Left kidney (tissue), 2 donors: ENCODE measurements around the gene IL17C. TPM values are rescaled to one million over a fixed set of nuclear protein-coding genes. Genes with fewer than 3 reads are reported as not detected.

ENCODE experiments used
- DNase-seq: peaks from one replicate; pipeline ENCODE4 v3.0.0-alpha.2; 2013
- polyA plus RNA-seq: library from polyadenylated mRNA; unstranded; fragments of 120-200 nt; gene quantifications from one replicate; pipeline ENCODE4 v1.2.1, GENCODE V29; 2013; ENCODE audit not compliant: insufficient read length

Gene IL17C
- polyA plus RNA-seq, 1 donor = 0.13 TPM

DNA sequence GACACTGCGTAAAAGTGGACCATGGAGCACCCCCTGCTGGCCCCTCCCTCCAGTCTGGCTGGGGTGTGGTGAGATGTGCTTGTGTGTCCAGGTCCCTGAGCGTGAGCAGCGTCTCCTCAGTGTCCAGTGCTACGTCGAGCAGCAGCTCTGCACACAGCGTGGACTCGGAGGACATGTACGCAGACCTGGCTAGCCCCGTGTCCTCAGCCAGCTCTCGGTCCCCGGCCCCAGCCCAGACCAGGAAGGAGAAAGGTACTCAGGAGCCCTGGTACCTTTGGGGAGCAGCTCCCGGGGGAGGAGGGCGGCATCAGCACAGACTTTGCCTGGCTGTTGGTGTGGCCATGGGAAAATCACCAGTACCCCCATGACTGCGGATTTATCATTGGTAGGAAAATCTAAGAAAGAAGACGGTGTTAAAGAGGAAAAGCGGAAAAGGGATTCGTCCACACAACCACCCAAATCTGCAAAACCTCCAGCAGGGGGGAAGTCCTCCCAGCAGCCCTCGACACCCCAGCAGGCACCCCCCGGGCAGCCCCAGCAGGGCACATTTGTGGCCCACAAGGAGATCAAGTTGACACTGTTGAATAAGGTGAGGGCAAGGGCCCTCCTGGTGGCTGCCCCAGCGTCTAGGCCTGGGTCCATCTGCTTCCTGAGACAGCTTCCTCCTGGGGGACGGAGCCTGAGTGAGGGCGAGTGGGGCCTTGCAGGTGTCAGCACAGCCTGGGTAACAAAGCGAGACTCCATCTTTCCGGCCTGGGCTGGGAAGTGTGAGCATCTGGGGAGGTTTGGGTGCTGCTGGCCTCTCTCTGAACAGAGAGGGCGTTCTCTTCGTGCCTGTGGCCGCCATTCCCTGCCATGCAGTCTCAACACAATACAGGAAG, 10.6 kb upstream of the IL17C start:
- no peak for DNase-seq

DNA sequence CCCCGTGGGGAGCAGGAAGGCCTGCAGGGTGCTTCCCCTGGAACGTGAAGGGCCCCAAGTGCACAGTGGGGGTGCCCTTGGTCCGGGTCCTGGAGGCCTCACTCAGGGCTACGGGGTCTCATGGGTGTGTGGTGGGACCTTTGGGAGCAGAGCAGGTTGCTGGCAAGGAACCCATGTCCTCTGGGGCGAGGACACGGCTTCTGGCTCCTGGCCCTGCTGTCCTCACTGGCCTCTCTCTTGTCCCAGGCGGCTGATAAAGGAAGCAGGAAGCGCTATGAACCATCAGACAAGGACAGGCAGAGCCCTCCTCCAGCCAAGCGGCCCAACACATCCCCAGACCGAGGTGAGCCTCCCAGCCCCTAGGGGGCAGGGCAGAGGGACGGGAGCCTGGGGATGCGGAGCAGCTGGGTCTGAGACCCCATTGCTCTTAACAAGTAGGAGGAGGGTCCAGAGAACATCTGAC, 9.8 kb upstream of the IL17C start:
- DNase-seq = no peak

DNA sequence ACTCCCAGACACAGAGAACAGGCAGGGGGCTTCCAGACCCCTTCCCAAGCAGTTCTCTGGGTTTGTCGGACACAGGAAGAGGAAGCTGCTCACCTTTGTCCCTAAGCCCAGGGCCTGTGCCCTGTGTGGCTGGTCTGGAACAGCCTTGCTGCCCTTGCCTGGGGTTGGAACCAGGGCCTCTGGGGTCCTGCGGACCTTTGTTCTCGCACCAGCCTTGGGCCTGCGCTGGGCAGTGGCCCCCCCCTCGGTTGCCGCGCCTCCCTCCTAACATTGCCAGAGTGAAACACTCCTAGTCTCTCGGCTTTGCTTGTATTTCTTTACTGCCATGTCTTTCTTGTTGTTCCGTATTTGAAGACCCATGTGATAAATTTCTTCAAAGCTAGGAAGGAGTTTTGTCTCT, 8.5 kb upstream of the IL17C start:
- DNase-seq = no peak

DNA sequence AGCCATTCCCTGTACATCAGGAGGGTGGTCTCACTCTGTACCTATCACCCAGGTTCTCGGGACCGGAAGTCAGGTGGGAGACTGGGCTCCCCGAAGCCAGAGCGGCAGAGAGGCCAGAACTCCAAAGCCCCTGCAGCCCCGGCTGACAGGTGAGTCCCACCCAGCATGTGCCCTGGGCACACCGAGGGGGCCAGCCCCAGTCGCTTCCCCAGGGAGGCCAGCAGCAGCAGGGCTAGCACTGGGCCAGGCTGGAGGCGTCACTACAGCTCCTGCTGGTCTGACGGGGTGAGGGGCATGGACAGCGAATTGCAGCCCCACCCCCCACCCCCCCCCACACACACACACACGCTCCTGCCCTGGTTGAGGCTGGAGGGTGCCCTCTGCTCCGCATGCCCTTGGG, 7.9 kb upstream of the IL17C start:
- DNase-seq = no peak

DNA sequence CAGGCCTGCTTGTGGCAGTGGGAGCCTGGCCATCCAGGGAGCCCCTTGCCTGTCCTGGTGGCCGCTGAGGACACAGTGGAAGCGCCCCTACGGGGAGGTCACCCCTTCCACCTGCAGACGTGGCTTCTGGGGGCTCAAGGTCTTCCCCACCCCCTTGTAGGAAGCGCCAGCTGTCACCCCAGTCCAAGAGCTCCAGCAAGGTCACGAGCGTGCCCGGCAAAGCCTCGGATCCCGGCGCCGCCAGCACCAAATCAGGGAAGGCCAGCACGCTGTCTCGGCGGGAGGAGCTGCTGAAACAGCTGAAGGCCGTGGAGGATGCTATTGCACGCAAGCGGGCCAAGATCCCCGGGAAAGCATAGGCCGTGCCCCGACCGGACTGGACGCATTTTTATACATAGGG, 7.4 kb upstream of the IL17C start:
- DNase-seq = no peak

DNA sequence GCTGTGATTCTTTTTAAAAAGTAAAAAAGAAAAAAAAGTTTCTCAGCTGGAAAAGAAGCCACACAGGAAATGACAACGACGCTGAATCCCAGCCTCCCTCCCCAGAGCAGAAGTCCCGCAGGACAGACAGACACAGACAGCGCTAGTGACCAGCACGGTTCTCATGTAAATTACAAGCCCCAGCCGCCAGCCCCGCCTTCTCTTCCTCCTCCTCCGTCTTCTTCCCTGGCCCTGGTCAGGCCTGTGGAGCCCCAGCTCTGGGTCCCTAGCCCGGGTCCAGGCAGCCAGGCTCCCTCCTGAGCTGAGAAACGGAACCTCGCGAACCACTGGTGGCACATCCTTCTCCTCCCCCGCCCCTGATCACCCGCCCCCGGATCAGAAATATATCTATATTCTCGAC, 7.0 kb upstream of the IL17C start:
- no peak for DNase-seq

DNA sequence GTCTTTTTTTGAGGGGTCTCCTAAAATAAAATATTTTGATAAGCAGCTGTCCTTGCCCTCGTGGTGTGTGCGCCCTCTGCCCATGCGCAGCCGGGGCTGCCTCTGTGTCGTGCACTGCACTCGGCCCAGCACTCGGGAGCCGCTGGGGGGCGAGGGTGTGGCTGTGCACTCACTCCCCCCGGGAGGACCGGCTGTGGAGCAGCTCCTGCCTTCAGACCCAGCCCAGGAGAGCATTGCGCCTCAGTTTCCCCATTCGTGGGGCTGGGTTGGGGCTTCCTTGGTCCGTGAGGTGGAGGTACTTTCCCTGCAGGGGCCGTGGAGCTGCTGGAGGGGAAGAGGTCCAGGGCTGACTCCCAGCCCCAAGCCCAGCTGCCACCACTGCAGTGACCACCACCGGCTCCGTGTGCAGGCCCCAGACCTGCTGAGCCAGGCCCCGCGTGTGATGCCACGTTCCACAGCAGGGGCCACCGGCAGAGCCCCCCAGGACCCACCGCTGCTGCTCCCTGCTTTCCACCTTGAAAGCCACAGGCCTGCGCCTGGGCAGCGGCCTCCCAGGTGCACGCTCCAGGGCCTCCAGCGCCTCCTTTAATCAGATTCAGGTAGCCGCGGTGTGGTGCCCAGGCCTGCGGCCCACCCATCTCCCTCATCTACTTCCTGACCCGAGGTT, 6.3 kb upstream of the IL17C start:
- DNase-seq = no peak

DNA sequence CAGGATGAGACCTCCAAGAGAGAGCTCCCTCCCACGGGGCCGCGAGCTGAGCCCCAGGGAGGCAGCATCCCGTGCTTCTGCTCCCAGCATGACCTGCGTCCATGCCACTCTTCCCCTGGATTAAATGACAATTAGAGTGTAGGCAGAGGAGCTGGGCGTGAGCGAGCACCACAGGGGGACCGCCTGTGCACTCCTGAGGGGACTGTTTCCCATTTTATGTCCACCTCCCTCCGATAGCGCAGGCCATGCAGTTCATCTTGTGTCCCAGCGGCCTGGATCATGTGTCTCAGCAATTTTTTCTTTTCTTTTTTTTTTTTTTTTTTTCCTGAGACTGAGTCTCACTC, 5.8 kb upstream of the IL17C start:
- no peak for DNase-seq

DNA sequence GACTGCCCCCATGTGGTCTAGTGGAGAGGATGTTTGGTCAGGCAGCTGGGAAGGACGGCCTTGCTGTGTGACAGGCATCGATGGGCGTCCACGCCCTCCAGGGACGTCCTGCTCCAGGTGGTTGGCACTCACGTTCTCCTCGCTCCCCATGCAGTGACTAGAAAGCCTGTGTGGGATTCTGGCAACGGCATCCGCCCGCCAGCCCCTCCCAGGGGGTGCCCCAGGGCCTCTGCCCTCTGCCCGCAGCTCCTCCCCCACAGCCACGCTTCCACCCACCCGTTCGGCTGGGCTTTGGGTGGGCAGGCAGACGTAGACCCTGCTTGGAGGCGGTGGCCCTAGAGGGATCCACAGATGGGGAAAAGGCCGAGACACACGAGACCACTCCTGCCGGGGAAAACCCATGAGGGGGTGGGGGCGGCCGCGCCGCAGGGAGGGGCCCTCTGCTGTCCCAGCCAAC, 4.7 kb upstream of the IL17C start:
- DNase-seq = peak; percentile 30

DNA sequence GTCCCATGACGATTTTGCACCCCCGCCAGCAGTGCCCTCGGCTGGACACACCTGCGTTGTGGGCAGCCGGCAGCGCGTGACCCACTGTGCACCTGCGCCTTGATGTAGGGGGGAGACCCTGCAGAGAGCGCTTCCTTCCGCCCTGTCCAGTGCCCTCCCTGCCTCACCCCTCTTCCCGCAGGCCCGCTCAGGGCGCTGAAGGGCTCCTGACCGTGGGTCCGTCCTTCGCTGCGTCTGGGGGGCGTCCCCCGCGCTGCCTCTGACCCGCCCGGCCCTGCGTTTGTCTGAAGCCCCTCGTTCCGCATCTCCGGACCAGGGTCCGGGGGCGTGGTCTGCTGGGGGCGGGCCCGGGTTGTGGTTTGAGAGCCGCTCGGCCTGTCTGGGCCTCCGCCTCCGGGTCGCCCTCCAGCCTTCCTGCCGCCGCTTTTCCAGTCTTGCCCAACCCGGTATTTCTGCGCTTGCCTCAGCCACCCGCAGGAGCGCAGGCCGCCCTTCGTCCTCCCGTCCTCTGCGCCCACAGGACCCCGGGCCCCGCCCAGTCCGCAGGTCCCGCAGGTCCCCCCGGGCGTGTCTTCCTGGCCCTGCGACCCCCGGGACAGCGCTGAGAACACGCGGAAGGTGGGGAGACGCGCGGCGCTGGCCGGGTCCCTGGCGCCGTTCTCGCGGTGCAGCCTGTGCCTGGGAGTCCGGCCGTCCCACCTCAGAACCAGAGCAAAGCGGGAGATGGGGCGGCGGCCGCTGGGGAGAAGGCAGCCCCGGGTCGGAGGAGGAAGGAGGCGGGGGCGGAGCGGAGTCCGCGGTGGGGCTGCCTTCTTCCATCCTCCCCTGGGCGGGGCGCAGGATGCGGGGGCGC, 4.0 kb upstream of the IL17C start:
- peak; percentile 24 for DNase-seq

DNA sequence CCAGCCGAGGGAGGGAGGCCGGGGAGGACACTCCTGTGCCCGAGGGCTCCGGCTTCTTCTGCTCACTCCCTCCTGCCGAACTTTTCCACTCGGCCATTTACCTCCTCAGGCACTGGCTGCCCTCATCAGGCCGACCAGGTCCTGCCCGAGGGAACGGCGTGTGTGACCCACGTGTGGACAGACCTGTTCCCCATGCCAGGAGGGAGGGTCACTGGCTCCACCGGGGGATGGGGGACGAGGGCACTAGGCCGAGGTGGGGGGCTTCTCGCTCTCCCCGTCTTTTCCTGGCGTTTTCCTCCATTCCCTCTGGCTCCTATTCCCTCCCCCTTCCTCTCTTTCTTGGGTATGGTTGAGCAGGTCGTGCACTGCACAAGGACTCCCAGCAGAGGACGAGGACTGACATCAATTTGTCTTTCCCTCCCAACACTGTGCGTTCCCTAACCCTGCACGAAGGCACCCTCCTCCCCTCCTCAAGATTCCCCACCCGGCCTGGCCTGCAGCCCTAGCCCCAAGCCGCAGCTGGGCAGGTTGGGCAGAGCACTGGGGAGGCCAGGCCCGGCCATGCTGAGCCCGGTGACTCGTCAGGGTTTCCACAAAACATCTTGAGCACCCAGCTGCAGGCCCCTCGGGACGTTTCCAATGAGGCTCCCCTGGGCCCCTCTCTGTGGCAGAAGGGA, 3.2 kb upstream of the IL17C start:
- no peak for DNase-seq

DNA sequence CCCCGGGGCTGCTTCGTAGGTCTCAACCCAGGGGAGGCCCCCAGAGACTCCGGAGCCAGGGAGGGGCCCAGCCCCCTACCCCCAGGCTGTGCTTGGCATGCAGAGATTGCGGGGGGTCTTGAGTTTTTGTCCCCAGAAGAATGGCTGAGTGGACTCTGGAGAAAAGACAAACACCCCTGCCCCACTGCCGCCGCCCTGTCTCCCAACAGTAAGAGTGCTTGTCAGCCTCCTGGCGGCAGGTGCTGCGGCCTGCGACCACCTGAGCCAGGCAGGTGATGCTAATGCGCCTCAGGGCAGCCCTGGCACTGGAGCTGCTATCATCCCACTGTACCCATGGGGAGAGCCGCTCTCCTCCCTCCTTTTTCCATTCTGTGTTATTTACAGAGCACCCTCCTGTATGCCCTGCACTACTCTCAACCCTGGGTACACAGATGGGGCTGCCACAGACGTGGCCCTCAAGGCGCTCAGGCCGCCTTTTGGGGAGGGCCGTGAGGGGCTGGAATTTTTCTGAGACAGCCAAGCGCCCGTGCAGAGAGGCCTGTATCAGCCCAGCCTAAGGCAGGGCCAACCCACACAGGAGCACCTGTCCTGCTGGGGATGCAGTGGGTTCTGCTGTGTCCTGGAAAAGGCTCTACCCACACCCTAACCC, 2.6 kb upstream of the IL17C start:
- no peak for DNase-seq

DNA sequence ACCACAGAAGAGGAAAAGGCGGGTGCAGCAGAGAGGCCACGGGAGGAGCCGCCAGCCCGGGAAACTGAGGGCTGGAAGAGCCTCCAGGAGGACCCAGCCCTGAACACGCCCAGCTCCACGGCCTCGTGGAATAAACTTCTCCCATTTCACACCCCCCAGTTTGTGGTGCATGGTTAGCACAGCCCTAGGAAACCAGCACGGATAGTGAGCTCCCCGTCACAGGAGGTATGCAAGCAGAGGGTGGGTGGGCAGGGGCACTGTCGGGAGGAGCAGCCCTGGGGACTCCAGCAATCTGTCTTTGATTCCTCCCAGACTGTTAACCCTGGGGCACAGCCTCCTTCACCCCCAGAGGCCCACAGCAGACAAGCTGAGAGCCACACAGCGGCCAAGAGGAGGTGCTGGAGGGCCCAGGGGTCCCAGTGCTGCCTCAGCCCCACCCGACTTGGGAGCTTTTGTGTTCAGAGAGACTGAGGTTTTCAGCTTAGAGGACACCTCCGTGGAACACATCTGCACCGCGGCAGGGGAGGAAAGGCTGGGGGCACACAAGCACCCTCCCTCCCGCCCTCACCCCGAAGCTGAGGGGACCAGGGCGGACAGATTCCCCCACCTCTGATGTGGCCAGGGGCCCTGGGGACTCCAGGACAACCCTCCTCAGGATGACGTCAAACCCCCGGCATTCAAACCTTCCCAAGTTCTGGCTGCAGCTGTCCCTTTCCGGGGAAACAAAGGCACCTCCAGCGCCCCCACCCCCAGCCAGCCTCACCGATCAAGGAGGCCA, 1.7 kb upstream of the IL17C start:
- no peak for DNase-seq

DNA sequence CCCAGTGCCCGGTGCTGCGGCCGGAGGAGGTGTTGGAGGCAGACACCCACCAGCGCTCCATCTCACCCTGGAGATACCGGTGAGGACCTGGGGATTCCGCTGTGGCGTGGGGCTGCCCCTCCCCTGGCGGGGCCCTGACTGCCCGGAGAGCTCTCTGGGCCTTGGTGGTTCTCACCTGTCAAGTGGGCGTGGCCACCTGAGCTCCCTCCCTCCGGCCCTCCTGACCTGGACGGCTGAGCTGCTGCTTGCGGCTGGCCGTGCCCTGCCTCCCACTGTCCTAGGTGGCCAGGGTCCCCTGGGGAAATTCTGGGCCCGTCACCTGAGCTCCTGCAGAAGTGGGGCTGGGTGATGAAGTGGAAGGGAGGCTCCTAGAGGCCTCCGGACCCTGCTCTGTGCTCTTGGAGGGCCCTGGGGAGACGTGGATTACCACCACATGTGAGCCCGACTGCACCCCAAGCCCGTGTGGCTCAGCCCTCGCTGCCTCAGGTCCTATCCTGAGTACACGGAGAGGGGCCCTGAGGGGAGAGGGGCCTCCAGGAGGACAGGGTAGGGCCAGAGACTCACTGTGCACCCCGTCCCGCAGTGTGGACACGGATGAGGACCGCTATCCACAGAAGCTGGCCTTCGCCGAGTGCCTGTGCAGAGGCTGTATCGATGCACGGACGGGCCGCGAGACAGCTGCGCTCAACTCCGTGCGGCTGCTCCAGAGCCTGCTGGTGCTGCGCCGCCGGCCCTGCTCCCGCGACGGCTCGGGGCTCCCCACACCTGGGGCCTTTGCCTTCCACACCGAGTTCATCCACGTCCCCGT, 1.1 kb downstream of the IL17C start:
- no peak for DNase-seq

DNA sequence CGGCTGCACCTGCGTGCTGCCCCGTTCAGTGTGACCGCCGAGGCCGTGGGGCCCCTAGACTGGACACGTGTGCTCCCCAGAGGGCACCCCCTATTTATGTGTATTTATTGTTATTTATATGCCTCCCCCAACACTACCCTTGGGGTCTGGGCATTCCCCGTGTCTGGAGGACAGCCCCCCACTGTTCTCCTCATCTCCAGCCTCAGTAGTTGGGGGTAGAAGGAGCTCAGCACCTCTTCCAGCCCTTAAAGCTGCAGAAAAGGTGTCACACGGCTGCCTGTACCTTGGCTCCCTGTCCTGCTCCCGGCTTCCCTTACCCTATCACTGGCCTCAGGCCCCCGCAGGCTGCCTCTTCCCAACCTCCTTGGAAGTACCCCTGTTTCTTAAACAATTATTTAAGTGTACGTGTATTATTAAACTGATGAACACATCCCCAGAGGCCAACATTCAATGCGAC, 1.7 kb downstream of the IL17C start:
- DNase-seq = no peak

DNA sequence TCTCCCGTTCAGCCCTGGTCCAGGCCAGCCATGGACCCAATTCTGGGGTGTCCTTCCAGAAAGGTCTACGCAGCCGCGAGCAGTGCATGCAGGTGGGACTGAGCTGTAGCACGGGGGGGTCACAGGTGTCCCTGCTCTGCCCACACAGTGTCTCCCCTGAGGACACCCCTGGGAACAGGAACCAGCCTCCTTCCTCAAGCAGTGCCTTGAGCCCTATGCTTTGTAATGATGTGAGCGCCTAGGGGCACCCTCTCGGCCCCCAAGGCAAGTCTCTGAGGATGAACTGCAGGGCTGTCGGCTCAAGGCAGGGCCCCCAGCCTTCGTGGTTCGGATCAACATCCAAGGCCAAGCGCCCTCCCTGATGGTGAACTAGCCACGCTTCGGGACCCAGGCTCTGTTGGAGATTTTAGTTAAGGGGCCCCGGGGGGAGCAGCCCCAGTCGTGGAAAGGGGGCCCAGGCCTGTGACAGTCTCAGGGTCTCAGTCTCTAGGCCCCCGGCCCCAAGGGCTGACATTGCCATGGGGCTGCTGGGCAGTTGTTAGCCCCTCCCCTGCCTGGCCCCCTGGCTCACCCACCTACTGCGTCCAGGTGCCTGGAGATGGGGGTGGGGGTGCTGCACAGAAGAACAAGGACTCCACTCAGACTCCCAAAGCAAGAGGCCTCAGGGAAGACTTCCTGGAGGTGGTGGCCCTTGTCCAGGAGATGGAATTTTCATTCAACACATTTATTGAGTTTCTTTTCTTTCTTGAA, 2.3 kb downstream of the IL17C start:
- DNase-seq = no peak

DNA sequence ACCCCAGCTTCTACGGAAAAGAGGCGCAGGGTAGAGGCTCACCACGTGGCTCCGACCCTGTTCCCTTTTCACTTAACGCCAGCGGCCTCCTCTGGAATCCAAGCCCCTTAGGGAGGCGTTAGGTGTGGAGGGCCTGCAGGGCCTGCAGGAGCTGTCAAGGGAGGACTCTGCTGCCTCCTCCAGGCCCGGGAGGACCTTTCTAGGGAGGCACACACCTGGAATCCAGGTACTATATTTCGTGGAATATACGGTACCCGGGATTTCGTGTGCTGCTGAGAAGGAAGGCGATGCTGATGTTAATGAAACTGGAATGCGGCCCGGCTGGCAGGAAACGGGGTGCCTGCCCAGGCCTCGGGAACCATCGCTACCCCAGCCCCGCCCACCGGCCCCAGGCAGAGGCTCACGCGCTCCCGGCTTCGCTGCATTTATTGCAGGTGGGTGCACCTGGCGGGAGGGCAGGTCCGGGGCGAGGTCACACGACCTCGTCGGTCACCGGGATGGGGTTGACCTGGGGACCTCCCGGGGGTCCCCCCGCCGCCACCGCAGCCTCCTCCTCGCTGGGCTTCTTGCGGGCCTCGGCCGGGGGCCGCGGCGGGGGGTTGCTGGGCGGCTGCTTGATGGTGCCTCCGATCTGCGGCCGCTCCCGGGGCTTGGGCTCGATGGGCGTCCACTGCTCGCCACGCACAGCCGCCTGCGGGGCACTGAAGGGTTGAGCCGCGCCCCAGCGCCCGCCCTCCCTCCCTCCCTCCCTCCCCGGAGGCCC, 4.7 kb downstream of the IL17C start:
- no peak for DNase-seq

DNA sequence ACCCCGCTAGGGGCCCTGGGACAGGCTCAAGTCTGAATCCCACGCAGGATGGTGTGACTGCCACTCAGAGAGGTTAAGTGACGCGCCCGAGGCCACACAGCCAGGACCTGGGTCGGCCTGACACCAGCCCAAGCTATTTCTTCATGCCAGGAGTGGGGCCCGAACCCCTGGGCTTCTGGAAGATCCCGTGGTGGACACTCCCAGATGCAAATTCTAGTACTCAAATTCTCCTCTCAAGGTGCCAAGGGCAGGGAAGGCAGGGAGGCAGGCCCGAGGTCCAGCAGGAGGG, 5.2 kb downstream of the IL17C start:
- no peak for DNase-seq
